GM12878 (cell line): Measurements from ENCODE around the gene ELOF1. TPM values are rescaled to one million over a fixed set of nuclear protein-coding genes. Genes with fewer than 3 reads are reported as not detected.
A peak's percentile ranks its signal among the peaks of the same experiment; 100 is the strongest.

Experiments used
- BACH1 ChIP-seq: fragments of 450-650 bp; IDR thresholded peaks from 2 replicates; pipeline ENCODE4 v1.6.1; 2017; ENCODE audit warnings: mild to moderate bottlenecking, borderline replicate concordance
- BHLHE40 ChIP-seq, 2 experiments: fragments of 450-650 bp in 1 of 2; IDR thresholded peaks; 2 replicates each; pipeline ENCODE4 v1.6.1; 2011 to 2017; ENCODE audit warnings: low read depth in 2 of 2, borderline replicate concordance in 1 of 2, improper control_type of control experiment in 1 of 2, low read length in 1 of 2, mild to moderate bottlenecking in 1 of 2
- CHD1 ChIP-seq: IDR thresholded peaks from 2 replicates; pipeline ENCODE4 v1.6.1; 2012; ENCODE audit warnings: low read depth, low read length, improper control_type of control experiment
- CHD2 ChIP-seq: IDR thresholded peaks from 2 replicates; pipeline ENCODE4 v1.6.1; 2011; ENCODE audit warnings: low read depth, low read length, improper control_type of control experiment, borderline replicate concordance
- CHD4 ChIP-seq: fragments of 200-600 bp; sonication (generic); IDR thresholded peaks from 2 replicates; pipeline ENCODE4 v1.6.1; 2016; ENCODE audit warnings: mild to moderate bottlenecking
- EGR1 ChIP-seq, 2 experiments: IDR thresholded peaks; 1 replicate in 1 of 2; 2 replicates in 1 of 2; pipeline ENCODE4 v1.6.1; 2011 to 2012; ENCODE audit warnings: low read depth in 2 of 2, low read length in 2 of 2, borderline replicate concordance in 1 of 2, mild to moderate bottlenecking in 1 of 2, moderate library complexity in 1 of 2
- ESRRA ChIP-seq: IDR thresholded peaks from 2 replicates; pipeline ENCODE4 v1.6.1; 2012; ENCODE audit warnings: mild to moderate bottlenecking, low read length, improper control_type of control experiment
- ETV6 ChIP-seq, 2 experiments: fragments of 450-650 bp in 1 of 2; IDR thresholded peaks in 1 of 2; conservative IDR thresholded peaks in 1 of 2; 2 replicates each; pipeline ENCODE4 v1.6.1; 2014; ENCODE audit warnings: antibody characterized with exemption in 1 of 2, borderline replicate concordance in 1 of 2, low read depth in 1 of 2, mild to moderate bottlenecking in 1 of 2, moderate library complexity in 1 of 2
- FOXK2 ChIP-seq: fragments of 450-650 bp; IDR thresholded peaks from 2 replicates; pipeline ENCODE4 v1.6.1; 2017; ENCODE audit warnings: mild to moderate bottlenecking, moderate library complexity
- IRF4 ChIP-seq: IDR thresholded peaks from 2 replicates; pipeline ENCODE4 v1.6.1; 2011; ENCODE audit warnings: low read depth, low read length
- NFYA ChIP-seq: IDR thresholded peaks from 2 replicates; pipeline ENCODE4 v1.6.1; 2011; ENCODE audit warnings: low read depth, mild to moderate bottlenecking, low read length, improper control_type of control experiment, borderline replicate concordance
- NR2C2 ChIP-seq: IDR thresholded peaks from 2 replicates; pipeline ENCODE4 v1.6.1; 2011; ENCODE audit warnings: borderline replicate concordance, low read depth; ENCODE audit not compliant: control insufficient read depth, insufficient read length
- NR2F1 ChIP-seq: fragments of 450-650 bp; conservative IDR thresholded peaks from 2 replicates; pipeline ENCODE4 v1.6.1; 2017; ENCODE audit warnings: mild to moderate bottlenecking
- RFX5 ChIP-seq: IDR thresholded peaks from 2 replicates; pipeline ENCODE4 v1.6.1; 2011; ENCODE audit warnings: low read depth, low read length, improper control_type of control experiment
- SMAD1 ChIP-seq: fragments of 450-650 bp; IDR thresholded peaks from 2 replicates; pipeline ENCODE4 v1.6.1; 2018; ENCODE audit warnings: mild to moderate bottlenecking, low read depth; ENCODE audit not compliant: partially characterized antibody
- SPI1 ChIP-seq: IDR thresholded peaks from 2 replicates; pipeline ENCODE4 v1.6.1; 2011; ENCODE audit warnings: low read depth, mild to moderate bottlenecking, low read length, moderate library complexity, borderline replicate concordance; ENCODE audit not compliant: insufficient read depth
- SREBF1 ChIP-seq: IDR thresholded peaks from 2 replicates; pipeline ENCODE4 v1.6.1; 2012; ENCODE audit warnings: mild to moderate bottlenecking, low read length
- STAT1 ChIP-seq: fragments of 450-650 bp; conservative IDR thresholded peaks from 2 replicates; pipeline ENCODE4 v1.6.1; 2014; ENCODE audit warnings: antibody characterized with exemption, mild to moderate bottlenecking
- SUZ12 ChIP-seq: fragments of 200-600 bp; sonication (generic); IDR thresholded peaks from one replicate; pipeline ENCODE4 v1.6.1; 2018; ENCODE audit warnings: antibody characterized with exemption, mild to moderate bottlenecking; ENCODE audit not compliant: unreplicated experiment
- USF1 ChIP-seq: IDR thresholded peaks from 2 replicates; pipeline ENCODE4 v1.6.1; 2011; ENCODE audit warnings: borderline replicate concordance, low read depth, mild to moderate bottlenecking, moderate library complexity, mixed read lengths, low read length; ENCODE audit not compliant: insufficient read depth; ENCODE audit errors: extremely low read length
- ZNF274 ChIP-seq: IDR thresholded peaks from one replicate; pipeline ENCODE4 v1.8.0; 2011; ENCODE audit not compliant: insufficient read length, insufficient read depth
- ZNF622 ChIP-seq: fragments of 450-650 bp; IDR thresholded peaks from 2 replicates; pipeline ENCODE4 v1.6.1; 2017; ENCODE audit warnings: mild to moderate bottlenecking, inconsistent platforms
- polyA plus RNA-seq, 11 experiments: library from polyadenylated mRNA; depleted of rRNA in 4 of 11; unstranded in 6 of 11; stranded (reverse) in 5 of 11; fragments of >200 nt; fragmentation: Nextera tagmentation in 4 of 11; fragmentation: Illumina TruSeq in 1 of 11; extraction: Ambion mirVana in 4 of 11; extraction: Trizol in 1 of 11; gene quantifications; 1 replicate in 1 of 11; 2 replicates in 10 of 11; pipeline versions ENCODE4 v1.2.1 to v1.2.3, GENCODE V29; 2011 to 2016; ENCODE audit warnings: inconsistent platforms in 2 of 11, missing spikeins in 2 of 11, low read depth in 1 of 11
- total RNA-seq, 4 experiments: library from RNA; depleted of rRNA in 3 of 4; stranded (reverse); fragments of >200 nt in 3 of 4; fragmentation: Illumina TruSeq in 1 of 4; extraction: Trizol in 1 of 4; gene quantifications; 2 replicates each; pipeline versions ENCODE4 v1.2.1 to v1.2.3, GENCODE V29; 2013 to 2021
- TF ChIP-seq, protein P1 (sequence below): fragments of 450-650 bp; IDR thresholded peaks from 2 replicates; pipeline ENCODE4 v1.6.1; 2016; ENCODE audit warnings: mild to moderate bottlenecking
- TF ChIP-seq, protein P2 (sequence below): fragments of 450-650 bp; IDR thresholded peaks from 2 replicates; pipeline ENCODE4 v1.6.1; 2017; ENCODE audit warnings: mild to moderate bottlenecking, low read depth, inconsistent platforms; ENCODE audit not compliant: poor library complexity, severe bottlenecking

Gene ELOF1
- total and polyA plus RNA-seq, 10 of the 15 experiments (the other 5 are each of a cell fraction or from before 2014, with no cell fraction given): 11.7 to 124 (median 92.9) TPM

DNA sequence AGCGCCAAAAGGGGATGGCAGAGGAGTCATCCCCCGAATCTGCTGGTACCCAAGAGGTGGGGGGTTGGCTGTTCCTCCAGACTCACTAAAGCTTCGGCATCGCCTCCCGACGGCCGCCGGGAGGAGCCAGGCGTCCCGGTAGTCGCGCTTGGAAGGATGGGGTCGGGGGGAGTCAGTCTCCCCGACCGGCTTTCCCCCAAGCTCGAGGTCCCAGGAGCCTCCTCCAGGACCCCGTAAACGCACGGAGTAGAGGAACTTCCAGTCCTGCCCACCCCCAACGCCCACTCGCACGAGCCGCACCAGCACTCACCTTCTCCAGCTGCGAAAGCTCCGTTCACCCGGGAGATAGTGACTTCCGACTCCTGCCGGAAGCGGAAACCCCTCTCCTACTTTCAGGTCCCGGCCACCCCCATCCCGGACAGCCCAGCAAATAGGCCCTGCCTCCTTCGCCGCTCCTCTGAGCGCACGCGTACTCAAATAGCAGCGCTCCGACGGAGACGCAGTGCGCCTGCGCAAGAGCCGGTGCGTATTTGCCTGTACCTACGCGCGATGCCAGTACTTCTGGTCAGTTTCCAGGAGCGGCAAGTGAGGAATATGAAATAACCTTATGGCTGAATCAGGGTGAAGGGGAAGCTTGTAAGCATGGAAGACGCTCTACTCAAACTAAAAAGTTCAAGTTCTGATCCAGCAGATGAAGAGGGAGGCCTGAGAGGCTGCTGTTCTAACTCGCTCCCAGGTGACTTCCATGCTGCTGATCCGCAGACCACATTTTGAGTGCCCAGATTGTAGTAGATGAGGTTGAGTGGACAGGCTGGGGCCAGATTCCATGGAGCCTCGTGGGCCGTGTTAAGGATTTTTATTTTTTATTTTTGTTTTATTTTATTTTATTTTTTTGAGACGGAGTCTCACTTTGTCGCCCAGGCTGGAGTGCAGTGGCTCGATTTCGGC is at the start of gene ELOF1 (continued):
- TF ChIP-seq USF1 (no peak), NR2C2 (no peak), CHD1 (no peak), SUZ12 (no peak), ETV6 (conservative IDR thresholded peaks at IDR 0.05 in 1 of 2, IDR thresholded peaks at IDR 0.05 in 1 of 2; ENCODE audit: borderline replicate concordance in 1 of 2, low read depth in 1 of 2) (peak in 1 of 2 experiments; percentile 90; a peak in 2 of 4 replicates), ZNF622 (no peak), NFYA (no peak), CHD4 (no peak), NR2F1 (peak; percentile 46; the same call in 1 of the 2 replicates), FOXK2 (no peak), BACH1 (no peak; the same call in 1 of the 2 replicates), STAT1 (0 out of 2 replicates have a peak, but pooled peaks have one; percentile 65), SPI1 (0 out of 2 replicates have a peak, but pooled peaks have one; percentile 18), EGR1 (IDR thresholded peaks at IDR 0.05; ENCODE audit: borderline replicate concordance in 1 of 2, low read depth in 2 of 2, low read length in 2 of 2) (peak in 1 of 2 experiments; percentile 86; a peak in 2 of 3 replicates), IRF4 (peak; percentile 58; the same call in 1 of the 2 replicates), SREBF1 (no peak), SMAD1 (peak; percentile 68), BHLHE40 (IDR thresholded peaks at IDR 0.05; ENCODE audit: borderline replicate concordance in 1 of 2, low read depth in 2 of 2, low read length in 1 of 2) (peak; percentile 59 to 85; a peak in 3 of 4 replicates), ESRRA (no peak), ZNF274 (no peak), CHD2 (peak; percentile 52; the same call in 1 of the 2 replicates), RFX5 (no peak)
- TF ChIP-seq, protein P1, sequence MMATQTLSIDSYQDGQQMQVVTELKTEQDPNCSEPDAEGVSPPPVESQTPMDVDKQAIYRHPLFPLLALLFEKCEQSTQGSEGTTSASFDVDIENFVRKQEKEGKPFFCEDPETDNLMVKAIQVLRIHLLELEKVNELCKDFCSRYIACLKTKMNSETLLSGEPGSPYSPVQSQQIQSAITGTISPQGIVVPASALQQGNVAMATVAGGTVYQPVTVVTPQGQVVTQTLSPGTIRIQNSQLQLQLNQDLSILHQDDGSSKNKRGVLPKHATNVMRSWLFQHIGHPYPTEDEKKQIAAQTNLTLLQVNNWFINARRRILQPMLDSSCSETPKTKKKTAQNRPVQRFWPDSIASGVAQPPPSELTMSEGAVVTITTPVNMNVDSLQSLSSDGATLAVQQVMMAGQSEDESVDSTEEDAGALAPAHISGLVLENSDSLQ: peak; percentile 60; the same call in 1 of the 2 replicates
- TF ChIP-seq, protein P2, sequence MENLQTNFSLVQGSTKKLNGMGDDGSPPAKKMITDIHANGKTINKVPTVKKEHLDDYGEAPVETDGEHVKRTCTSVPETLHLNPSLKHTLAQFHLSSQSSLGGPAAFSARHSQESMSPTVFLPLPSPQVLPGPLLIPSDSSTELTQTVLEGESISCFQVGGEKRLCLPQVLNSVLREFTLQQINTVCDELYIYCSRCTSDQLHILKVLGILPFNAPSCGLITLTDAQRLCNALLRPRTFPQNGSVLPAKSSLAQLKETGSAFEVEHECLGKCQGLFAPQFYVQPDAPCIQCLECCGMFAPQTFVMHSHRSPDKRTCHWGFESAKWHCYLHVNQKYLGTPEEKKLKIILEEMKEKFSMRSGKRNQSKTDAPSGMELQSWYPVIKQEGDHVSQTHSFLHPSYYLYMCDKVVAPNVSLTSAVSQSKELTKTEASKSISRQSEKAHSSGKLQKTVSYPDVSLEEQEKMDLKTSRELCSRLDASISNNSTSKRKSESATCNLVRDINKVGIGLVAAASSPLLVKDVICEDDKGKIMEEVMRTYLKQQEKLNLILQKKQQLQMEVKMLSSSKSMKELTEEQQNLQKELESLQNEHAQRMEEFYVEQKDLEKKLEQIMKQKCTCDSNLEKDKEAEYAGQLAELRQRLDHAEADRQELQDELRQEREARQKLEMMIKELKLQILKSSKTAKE: no peak
